ENCODE data around the gene COPE.

Gene COPE

DNA sequence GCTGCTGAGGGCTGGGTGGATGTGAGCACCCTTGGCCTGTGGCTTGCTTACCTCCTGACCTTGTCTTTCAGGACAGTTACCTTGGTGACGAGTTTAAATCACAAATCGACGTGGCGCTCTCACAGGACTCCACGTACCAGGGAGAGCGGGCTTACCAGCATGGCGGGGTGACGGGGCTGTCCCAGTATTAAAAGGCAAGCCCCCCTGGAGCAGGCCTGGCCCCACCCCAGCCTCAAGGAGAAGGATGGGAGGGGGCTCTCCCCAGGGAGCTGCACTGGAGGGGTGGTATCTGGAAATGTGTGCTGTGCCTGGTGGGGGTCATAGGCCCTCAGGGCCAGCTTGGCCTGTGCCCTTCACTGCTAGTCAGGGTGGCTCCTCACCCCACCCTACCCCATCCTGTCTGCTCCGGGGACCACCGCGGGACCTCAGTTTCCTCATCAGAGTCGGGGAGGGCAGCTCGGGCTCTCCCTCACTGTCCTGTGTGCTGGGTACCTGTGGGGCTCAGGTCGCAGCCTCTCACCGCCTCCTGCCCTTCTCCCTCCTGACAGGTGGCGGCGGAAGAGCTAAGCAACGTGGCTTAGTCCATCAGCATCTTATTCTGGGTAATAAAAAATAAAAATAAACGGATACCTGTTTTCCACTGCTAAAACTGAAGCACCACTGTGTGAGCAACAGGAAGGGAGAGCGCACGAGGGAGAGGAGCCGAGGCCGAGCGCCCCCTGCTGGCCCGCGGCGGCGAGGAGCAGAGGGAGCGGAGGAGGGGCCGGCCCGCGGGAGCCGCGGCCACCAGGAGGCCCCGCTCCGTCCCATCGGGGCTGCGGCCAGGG lies 53.0 kb downstream of the COPE start:
- DNase-seq = peak; percentile 86

DNA sequence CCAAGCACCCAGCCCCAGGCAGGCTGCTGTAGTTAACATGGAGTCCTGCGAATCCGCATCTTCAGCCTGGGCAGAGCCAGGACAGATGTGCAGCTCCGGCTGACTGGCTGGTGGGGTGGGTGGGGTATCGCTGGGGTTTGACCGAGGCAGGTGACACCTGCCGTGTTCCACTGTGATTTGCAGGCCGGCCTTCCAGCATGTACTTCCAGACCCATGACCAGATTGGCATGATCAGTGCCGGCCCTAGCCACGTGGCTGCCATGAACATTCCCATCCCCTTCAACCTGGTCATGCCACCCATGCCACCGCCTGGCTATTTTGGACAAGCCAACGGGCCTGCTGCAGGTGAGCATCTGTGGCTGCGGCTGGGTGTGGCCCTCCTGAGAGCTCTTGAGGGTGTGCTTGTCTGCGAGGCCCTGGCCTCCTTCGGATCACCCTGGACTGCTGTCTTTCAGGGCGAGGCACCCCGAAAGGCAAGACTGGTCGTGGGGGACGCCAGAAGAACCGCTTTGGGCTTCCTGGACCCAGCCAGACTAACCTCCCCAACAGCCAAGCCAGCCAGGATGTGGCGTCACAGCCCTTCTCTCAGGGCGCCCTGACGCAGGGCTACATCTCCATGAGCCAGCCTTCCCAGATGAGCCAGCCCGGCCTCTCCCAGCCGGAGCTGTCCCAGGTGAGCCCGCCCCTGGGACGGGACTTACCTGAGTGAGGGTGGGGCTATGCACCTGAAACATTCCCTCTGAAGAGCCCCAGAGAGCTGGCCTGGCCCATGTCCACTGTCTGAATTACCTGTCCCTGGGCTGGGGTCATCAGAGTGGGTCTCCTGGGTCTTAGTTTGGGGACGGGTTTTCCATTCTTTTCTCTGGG lies 53.8 kb downstream of the COPE start:
- DNase-seq = no peak

DNA sequence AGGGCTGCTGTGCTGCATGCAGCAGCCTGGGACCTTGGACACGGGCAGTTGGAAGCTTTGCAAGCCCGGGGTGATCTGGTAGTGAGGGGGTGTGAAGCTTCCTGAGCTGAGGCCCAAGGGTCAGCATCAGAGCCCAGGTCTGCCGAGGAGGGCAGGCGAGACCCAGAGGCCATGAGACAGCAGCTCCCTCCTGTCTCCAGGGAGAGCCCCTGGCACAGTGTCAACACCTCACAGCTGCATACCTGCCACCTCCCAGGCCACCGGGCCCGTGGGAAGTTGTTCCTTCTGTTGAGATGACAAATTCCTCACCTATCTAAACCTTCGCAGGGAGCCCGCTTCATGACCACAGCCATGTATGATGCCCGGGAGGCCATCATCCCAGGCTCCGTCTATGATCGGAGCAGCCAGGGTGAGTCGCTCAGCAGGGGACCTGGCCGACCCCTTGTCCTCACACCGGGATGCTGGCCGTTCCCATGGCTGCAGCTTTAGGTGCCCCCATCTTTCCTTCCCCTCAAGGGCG lies 55.3 kb downstream of the COPE start:
- DNase-seq = no peak

DNA sequence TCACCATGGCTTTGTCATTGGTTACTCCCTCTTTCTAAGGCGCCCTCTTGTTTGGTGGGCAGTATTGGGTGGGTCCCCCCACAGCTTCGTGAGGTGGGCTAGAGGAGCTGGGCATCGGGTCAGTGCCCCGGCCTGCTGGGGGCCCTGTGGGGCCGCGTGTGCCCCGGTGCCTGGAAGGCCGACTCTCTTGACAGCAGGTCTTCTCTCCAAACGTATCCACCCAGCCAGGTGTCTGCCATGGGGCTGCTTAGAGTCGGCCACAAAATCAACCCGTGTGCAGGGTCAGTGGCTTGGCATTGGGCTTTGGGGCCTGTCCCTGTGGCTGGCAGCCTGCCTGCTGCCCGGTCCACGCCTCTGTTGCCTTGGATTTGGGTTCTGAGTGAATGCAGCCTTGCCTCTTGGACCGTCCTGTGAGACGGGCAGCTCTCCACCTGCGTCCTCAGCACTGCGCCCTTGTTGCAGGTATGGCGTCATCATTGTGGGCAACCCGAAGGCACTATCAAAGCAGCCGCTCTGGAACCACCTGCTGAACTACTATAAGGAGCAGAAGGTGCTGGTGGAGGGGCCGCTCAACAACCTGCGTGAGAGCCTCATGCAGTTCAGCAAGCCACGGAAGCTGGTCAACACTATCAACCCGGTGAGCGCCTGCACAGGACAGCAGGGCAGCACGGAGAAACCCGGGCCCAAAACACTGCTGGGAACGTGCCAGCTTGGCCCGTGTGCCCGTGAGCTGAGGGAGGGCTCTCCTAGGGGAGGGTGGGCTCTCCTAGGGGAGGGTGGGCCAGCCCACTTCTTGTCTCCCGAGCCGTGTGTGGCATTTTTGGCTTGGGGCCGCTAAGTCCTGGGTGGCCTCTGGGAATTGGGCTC lies 56.0 kb downstream of the COPE start:
- DNase-seq = no peak

DNA sequence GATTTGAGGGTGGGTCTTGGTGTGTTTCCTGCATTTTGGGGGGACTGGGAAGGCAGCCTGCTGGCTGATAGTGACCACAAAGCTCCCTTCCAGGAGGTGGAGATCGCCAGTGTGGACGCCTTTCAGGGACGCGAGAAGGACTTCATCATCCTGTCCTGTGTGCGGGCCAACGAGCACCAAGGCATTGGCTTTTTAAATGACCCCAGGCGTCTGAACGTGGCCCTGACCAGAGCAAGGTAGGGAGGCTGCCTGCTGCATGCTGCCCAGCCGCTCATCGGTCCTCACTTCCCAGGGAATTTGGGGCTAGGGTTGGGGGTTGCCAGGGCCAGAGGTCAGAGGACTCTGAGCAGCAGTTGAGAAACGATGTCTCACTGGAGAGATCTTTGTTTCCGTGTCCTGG lies 57.3 kb downstream of the COPE start:
- no peak for DNase-seq

DNA sequence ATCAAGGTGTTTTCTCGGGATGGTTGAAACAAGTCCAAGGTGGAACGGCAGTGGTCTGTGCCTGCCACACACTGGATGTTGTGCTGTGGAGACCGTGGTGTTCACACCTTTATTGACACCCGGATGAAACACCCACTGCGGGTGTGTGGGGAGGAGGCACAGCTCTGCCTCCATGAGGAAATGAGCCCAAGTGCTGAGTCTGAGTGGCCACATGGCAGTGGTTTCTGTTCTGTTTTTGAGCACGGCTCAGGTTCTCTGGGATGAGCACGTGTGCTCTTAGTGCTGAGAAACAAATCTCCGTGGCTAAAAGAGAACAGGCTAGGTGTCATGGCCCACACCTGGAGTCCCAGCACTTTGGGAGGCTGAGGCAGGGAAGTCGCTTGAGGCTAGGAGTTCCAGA lies 58.0 kb downstream of the COPE start:
- no peak for DNase-seq

DNA sequence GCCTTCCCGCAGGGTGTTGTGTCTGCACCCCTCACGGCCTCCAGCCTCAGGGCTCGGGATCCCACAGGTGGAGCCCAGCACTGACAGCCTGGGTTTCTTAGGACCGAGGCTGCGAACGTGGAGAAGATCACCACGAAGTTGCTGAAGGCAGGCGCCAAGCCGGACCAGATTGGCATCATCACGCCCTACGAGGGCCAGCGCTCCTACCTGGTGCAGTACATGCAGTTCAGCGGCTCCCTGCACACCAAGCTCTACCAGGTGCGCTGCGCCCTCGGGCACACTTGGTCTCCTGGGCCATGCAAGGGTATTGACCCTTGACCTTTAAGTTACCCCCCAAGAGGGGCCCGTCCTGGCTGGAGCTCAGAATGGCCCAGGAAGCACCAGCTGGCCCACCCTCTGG lies 58.5 kb downstream of the COPE start:
- DNase-seq = no peak

DNA sequence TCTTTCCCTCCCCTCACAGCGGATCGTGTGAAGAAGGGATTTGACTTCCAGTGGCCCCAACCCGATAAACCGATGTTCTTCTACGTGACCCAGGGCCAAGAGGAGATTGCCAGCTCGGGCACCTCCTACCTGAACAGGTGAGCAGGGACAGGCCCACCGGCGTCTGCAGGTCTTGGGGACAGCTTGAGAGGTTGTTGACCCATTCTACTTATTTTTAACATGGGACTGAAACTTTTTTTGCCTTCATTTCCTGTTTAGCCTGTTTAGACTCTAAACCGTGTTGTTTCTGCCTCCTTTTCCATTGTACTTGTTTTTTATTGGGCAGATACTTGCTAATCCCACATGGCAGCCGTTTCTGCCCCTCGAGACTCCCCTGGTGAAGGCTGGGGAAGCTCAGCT lies 58.9 kb downstream of the COPE start:
- DNase-seq = no peak

DNA sequence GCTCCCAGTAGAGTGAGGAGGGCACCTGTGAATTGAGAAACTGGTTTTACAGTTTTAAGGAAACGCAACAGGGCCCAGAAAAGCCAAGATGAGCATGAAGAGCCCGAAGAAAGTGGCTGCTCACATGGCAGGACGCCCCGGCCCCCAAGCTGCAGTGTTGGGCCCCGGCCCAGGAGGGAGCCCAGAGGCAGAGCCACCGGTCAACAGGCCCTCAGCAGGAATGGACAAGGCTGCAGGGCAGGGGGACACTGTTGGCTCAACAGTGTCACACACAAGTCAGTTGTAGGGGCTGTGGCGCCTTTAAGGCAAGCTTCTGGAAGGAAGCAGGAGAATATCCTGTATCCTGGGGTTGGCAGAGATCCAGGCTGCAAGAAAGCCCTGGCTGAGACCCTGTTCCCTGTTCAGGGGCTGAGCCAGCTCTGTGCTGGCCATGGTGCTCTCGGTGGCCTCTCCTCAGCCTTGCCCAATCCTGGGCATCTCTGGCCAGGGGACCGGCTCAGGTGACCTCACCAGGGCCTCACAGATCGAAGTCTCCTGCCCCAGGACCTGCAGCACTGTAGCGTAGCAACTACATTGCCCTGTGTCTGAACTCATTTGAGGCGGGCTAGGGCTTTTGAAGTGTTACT lies 59.4 kb downstream of the COPE start:
- DNase-seq = peak; percentile 33

DNA sequence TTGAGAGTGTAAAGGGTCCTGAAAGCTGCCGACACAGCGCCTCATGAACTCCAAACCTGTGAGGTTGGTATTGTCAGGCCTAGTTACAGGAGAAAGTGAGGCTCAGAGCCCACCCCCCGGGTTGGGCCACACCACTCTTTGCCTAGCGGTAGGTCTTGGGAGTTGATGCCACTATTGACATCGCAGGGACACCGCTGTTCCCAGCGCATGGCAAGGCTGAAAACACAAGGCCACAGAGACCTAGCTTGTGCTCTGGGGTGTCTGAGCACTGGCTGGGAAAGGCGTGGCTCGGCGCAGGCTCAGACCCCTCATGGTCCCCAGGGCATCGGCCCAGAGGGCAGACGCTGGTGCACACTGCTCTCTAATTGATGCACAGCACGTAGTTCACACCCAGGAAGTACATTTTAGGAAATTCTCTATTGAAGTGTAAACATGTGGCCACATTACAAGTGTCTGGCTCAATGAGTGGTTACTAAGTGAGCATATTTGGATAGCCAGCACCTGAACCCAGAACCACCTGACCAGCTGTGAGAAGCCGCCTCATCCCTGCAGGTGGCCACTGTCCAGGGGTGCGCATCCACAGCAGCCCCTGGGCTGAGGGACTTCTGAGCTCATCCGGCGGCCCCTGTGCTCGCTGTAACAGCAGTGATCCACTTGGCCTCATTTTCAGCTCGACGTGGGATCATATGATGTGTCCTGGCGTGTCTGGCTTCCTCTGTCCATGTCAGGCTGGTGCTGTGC lies 60.1 kb downstream of the COPE start:
- DNase-seq = no peak

DNA sequence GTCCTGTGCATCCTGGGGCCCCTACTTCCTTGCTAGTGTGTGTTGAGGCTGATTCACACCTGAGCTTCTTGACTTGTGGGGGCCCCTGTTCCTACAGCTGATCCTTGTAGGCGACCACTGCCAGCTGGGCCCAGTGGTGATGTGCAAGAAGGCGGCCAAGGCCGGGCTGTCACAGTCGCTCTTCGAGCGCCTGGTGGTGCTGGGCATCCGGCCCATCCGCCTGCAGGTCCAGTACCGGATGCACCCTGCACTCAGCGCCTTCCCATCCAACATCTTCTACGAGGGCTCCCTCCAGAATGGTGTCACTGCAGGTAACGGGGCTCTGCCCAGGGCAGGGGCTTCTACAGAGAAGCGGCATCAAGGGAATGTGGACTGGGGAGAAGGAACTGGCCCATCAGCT lies 62.0 kb downstream of the COPE start:
- no peak for DNase-seq

DNA sequence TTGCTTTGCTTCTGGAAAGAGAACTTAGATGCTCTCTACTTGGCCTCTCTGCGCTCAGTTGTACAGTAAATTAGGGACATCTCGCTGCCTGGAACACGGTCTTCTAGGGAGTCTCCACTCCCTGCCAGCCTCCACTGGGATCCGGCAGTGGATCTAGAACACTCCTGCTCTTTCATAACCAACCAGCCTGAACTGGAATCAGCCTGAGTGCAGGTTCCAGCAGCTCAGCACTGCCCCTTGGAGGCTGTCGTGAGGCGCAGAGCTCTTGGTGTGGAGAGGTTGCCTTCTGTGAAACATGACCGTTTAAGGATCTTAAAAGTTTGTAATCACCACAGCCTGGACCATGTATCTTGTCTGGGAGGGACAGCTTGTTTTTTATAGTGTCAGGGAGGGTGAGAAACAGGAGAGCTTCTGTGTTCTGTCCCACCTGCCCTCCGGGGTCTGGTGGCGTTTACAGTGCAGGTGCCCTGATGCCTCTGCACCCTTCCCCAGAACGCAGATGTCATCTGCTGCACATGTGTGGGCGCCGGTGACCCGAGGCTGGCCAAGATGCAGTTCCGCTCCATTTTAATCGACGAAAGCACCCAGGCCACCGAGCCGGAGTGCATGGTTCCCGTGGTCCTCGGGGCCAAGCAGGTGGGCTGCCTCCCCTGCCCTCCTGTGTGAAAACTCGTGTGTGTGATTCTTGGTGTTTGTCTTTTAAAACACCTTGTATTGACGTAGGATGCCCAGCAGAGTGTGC lies 62.6 kb downstream of the COPE start:
- peak; percentile 34 for DNase-seq

DNA sequence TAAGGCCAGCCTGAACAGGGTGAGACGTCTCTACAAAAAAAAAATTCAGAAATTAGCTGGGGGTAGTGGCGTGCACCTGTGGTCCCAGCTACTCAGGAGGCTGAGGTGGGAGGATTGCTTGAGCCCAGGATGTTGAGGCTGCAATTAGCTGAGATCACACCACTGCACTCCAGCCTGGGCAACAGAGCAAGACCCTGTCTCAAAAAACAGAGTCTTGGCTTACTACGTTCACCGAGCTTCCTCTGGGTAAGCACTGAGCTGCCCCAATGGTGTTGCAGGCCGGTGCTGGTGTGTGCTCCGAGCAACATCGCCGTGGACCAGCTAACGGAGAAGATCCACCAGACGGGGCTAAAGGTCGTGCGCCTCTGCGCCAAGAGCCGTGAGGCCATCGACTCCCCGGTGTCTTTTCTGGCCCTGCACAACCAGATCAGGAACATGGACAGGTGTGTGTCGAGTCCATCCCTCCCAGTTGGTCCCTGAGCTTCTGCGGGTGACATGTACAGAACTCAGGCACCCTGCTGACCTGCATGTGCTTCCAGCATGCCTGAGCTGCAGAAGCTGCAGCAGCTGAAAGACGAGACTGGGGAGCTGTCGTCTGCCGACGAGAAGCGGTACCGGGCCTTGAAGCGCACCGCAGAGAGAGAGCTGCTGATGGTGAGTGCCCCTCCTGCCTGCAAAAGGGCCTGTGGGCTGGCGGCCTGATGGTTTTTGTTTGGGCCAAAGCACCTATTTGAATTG lies 63.4 kb downstream of the COPE start:
- DNase-seq = no peak

DNA sequence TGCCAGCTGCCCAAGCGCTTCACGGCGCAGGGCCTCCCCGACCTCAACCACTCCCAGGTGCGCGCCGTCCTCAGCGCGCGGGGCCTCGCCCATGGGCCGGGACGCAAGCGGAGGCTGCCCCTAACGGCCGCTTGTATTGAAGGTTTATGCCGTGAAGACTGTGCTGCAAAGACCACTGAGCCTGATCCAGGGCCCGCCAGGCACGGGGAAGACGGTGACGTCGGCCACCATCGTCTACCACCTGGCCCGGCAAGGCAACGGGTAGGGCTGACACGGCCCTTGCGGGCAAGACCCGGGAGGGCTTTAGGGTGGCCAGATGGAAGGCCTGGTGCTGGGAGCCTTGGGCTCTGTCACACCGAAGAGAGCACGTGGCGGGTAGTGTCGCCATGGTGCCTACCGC lies 64.2 kb downstream of the COPE start:
- DNase-seq = no peak

DNA sequence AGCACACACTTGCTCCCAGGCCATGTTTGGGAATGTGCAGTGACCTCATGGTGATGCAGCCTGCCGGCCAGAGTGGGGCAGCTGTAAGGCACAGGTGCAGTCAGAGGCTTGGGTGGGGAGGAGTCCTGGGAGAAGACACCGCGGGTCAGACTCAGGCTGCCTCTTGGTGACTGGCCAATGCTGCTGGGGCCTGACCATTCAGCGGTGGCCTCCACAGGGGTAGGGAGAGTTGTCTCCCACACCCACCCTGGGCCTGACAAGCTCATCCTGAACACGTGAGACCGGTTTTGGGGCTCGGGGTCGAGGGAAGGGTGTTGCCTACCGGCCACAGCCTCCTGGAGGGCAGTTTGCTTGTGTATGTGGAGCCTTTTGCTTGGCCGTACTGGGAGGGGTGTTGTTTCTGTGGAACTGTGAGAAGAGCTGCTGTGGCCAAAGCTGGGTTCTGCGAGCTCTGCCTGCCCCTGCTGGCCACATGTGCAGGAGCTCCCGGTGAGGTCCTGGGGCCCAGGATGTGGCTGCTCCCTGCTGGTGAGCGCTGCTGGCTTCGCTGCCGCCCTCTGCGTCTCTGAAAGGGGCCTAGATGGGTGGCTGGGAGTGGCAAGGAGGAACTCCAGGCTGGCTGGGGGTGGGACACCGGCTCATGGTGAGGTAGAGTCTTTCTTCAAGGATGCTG lies 65.3 kb downstream of the COPE start:
- no peak for DNase-seq

DNA sequence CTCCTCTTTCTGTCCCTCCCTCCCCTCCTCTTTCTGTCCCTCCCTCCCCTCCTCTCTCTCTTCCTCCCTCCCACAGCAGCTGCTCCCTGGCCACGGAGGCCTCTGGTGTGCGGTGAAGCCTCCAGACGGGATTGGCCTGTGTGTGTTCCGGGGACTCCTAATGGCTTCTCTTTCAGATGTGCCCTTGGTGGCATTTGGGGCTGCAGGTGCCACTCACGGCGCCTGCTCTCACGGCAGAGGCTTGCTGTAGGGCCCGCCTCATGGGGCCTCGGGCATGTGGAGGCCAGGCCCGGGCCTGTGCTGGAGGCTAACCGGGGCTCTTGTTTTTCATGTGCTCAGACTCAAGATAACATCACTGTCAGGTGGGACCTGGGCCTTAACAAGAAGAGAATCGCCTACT lies 66.5 kb downstream of the COPE start:
- DNase-seq = peak; percentile 15

DNA sequence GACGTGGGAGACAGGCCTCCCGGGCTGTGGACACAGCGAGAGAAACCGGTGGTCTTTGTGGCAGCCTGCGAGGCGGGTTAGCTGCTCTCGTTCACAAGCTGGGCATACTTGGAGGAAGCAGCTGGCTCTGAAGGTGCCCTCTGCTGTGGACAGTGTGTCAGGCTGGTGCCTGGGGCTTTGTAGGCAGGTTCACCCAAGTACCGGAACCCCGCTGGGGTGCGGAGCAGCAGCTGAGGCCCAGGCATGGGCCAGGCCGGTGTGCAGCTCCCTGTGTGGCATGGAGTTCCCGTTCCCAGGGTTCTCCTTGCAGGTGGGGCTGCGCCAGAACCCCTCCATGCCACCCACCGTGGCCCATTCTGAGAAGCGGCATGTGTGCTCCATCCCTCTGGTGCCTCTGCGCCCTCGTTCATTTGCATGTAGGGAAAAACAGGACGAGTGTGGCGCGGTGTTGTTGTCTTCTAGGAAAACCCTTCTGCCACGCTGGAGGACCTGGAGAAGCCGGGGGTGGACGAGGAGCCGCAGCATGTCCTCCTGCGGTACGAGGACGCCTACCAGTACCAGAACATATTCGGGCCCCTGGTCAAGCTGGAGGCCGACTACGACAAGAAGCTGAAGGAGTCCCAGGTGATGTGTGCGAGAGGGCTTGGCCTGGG lies 67.4 kb downstream of the COPE start:
- no peak for DNase-seq

DNA sequence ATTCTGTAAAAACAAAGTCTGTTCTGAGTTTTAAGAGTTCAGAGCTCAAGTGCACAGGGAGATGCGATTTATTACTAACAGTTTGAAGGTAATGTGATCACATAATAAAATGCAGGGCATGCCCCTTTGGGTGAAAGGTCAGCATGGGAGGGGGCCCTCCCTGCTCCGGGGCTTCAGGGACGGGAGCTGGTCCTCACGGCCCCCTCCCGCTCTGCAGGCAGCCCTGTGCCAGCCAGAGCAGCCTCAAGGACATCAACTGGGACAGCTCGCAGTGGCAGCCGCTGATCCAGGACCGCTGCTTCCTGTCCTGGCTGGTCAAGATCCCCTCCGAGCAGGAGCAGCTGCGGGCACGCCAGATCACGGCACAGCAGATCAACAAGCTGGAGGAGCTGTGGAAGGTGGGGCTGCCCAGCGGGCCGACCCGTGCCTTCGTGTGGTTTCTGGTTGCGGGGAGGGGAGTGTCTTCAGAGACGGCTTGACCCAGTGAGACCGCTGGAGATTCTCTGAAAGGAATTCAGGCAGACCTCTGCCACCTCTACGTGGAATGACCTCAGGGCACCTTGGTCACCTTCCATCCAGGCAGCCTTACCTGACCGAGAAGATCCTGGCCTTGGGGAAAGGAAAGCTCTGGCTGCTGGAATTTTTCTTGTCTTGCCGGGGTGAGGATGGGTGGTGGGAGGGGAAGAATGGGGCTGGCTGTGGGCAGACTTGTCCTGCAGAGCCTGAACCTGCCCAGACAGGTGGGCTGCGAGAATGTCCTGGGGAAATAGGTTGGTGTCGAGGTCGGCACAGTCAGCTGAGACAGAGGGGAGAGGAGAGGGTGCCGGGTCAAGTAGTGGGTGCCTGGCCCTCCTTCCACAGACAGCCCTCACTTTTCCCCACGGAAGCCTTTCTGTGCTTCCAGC lies 68.5 kb downstream of the COPE start:
- peak; percentile 24 for DNase-seq
